NOMO-1 treated with dmso at 0.1 percent for 144 hours (cell line): ENCODE measurements around the gene PDE8B.

Experiments
- DNase-seq: peaks from one replicate; lab custom pipeline; 2025; ENCODE audit not compliant: unreplicated experiment; lab: John Stamatoyannopoulos, UW

The PDE8B gene

GRCh38 chr5:77316871-77317661, 106.6 kb downstream of the PDE8B start:
- DNase-seq, result no peak

- DNase-seq, result no peak
These were observed 107.6 kb downstream of the PDE8B start for GRCh38 chr5:77318060-77318459.

- DNase-seq, result no peak
These were observed 108.8 kb downstream of the PDE8B start for GRCh38 chr5:77319117-77319804.

- no peak for DNase-seq
These were observed 111.4 kb downstream of the PDE8B start for GRCh38 chr5:77321793-77322394.

GRCh38 chr5:77322406-77322805, 111.9 kb downstream of the PDE8B start:
- DNase-seq, result no peak

- DNase-seq, result no peak
These were observed 115.6 kb downstream of the PDE8B start for GRCh38 chr5:77325921-77326541.

GRCh38 chr5:77326986-77327734, 116.7 kb downstream of the PDE8B start:
- DNase-seq, result no peak

- DNase-seq, result no peak
These were observed 118.6 kb downstream of the PDE8B start for GRCh38 chr5:77328930-77329647.

- DNase-seq, result no peak
These were observed 119.4 kb downstream of the PDE8B start for GRCh38 chr5:77329664-77330430.

GRCh38 chr5:77333036-77333435, 122.6 kb downstream of the PDE8B start:
- DNase-seq, result no peak

- no peak for DNase-seq
These were observed 123.1 kb downstream of the PDE8B start for GRCh38 chr5:77333451-77334123.

GRCh38 chr5:77337246-77337645, 126.8 kb downstream of the PDE8B start:
- DNase-seq, result no peak

GRCh38 chr5:77337686-77338085, 127.2 kb downstream of the PDE8B start:
- no peak for DNase-seq

- DNase-seq, result no peak
These were observed 128.9 kb downstream of the PDE8B start for GRCh38 chr5:77339337-77339890.

- DNase-seq, result no peak
These were observed 132.7 kb downstream of the PDE8B start for GRCh38 chr5:77343165-77343564.

GRCh38 chr5:77347435-77348098, 137.1 kb downstream of the PDE8B start:
- DNase-seq, result no peak

- DNase-seq, result no peak
These were observed 142.8 kb downstream of the PDE8B start for GRCh38 chr5:77353251-77353650.

GRCh38 chr5:77354454-77354853, 144.0 kb downstream of the PDE8B start:
- no peak for DNase-seq
